Uterus (tissue), 2 donors: ENCODE measurements around the gene IRF2BPL.

Experiments used
- CTCF ChIP-seq, 4 experiments: fragments of 200-600 bp in 2 of 4; fragments of 450-650 bp in 2 of 4; sonication (generic) in 2 of 4; IDR thresholded peaks; one replicate each; pipeline ENCODE4 v1.5.1; 2016 to 2019; ENCODE audit warnings: antibody characterized with exemption in 4 of 4, mild to moderate bottlenecking in 2 of 4, moderate library complexity in 1 of 4
- POLR2A ChIP-seq, 2 donors: fragments of 450-650 bp; IDR thresholded peaks; one replicate each; pipeline ENCODE4 v1.6.1; 2016; ENCODE audit warnings: antibody characterized with exemption in 2 of 2, mild to moderate bottlenecking in 1 of 2, moderate library complexity in 1 of 2

- TF ChIP-seq CTCF (IDR thresholded peaks at IDR 0.05), result peak in 2 of 4 experiments; percentile 5 to 25
- TF ChIP-seq POLR2A (IDR thresholded peaks at IDR 0.05), result peak in 1 of 2 donors; percentile 2
Observed at GRCh38 chr14:77027538-77028383, 747 bp downstream of the IRF2BPL start.
